ENCODE results near the gene RDH12.

Gene RDH12

GRCh38 chr14:67757175-67757574 is 55.5 kb downstream of the RDH12 start:
- H3K4me3 ChIP-seq (replicated peaks; ENCODE audit: low read depth, low read length), result no peak overlapping the region
- no peak for TF ChIP-seq CTCF (IDR thresholded peaks at IDR 0.05; ENCODE audit: low read depth, low read length, missing control alignments)
- DNase-seq (ENCODE audit: extremely low read depth, low read depth), result no peak

- no peak for DNase-seq (ENCODE audit: extremely low read depth, low read depth)
- no peak for TF ChIP-seq CTCF (IDR thresholded peaks at IDR 0.05; ENCODE audit: low read depth, low read length, missing control alignments)
- H3K4me3 ChIP-seq (replicated peaks; ENCODE audit: low read depth, low read length), result no peak overlapping the region
These were observed 58.2 kb downstream of the RDH12 start for GRCh38 chr14:67759916-67760315.

- H3K4me3 ChIP-seq (replicated peaks; ENCODE audit: low read depth, low read length), result no peak overlapping the region
- no peak for DNase-seq (ENCODE audit: extremely low read depth, low read depth)
- no peak for TF ChIP-seq CTCF (IDR thresholded peaks at IDR 0.05; ENCODE audit: low read depth, low read length, missing control alignments)
These were observed 60.4 kb downstream of the RDH12 start for GRCh38 chr14:67762051-67762450.

- no peak for TF ChIP-seq CTCF (IDR thresholded peaks at IDR 0.05; ENCODE audit: low read depth, low read length, missing control alignments)
- no peak overlapping the region for H3K4me3 ChIP-seq (replicated peaks; ENCODE audit: low read depth, low read length)
- DNase-seq (ENCODE audit: extremely low read depth, low read depth), result no peak
These were observed 61.6 kb downstream of the RDH12 start for GRCh38 chr14:67763158-67763822.

- no peak overlapping the region for H3K4me3 ChIP-seq (replicated peaks; ENCODE audit: low read depth, low read length)
- no peak for TF ChIP-seq CTCF (IDR thresholded peaks at IDR 0.05; ENCODE audit: low read depth, low read length, missing control alignments)
- no peak for DNase-seq (ENCODE audit: extremely low read depth, low read depth)
These were observed 62.8 kb downstream of the RDH12 start for GRCh38 chr14:67764496-67764895.

GRCh38 chr14:67765192-67765834 is 63.6 kb downstream of the RDH12 start:
- H3K4me3 ChIP-seq (replicated peaks; ENCODE audit: low read depth, low read length), result no peak overlapping the region
- no peak for DNase-seq (ENCODE audit: extremely low read depth, low read depth)
- TF ChIP-seq CTCF (IDR thresholded peaks at IDR 0.05; ENCODE audit: low read depth, low read length, missing control alignments), result no peak
